Measurements from ENCODE around the gene ABCB11.

DNA sequence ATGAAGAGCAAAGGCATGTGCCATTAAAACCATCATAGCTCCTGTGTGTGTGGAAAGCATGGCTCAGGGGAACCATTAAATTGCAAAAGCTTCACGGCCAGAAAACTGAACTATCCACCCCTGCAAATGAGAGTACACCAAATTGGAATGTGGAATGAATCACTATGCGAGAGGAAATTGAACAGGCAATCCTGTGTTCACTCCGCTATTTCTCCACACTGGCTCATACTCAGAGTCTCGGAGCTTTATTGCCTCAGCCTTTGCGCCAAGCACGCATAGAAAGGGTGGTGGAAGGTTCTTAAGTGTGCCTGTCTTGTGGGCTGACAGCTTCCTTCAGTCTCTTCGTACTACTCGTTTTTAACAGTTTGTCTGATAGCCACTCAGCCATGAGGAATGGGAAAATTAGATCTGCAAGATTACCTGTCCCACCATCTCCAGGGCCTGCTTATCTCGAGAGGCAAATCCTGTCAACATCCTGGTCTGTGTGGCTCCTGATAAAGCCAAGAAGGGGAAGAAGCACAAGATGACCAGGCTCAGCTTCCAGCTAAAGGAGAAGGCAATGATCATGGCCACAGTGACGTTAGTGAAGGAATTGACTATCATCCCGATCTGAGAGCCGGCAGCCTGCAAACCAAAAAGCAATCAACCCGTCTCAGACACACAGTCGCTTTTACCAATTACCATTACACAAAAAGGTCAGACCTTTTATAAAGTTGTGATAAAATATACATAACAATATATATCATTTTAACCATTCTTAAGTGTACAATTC is 95.1 kb downstream of the ABCB11 start:
- TF ChIP-seq, protein P1, sequence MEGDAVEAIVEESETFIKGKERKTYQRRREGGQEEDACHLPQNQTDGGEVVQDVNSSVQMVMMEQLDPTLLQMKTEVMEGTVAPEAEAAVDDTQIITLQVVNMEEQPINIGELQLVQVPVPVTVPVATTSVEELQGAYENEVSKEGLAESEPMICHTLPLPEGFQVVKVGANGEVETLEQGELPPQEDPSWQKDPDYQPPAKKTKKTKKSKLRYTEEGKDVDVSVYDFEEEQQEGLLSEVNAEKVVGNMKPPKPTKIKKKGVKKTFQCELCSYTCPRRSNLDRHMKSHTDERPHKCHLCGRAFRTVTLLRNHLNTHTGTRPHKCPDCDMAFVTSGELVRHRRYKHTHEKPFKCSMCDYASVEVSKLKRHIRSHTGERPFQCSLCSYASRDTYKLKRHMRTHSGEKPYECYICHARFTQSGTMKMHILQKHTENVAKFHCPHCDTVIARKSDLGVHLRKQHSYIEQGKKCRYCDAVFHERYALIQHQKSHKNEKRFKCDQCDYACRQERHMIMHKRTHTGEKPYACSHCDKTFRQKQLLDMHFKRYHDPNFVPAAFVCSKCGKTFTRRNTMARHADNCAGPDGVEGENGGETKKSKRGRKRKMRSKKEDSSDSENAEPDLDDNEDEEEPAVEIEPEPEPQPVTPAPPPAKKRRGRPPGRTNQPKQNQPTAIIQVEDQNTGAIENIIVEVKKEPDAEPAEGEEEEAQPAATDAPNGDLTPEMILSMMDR (IDR thresholded peaks at IDR 0.05 in 4 of 5, conservative IDR thresholded peaks at IDR 0.05 in 1 of 5): no peak
- TF ChIP-seq POLR2A (IDR thresholded peaks at IDR 0.05): no peak

Data from gastrocnemius medialis (tissue), 4 donors.